MM.1S (cell line): ENCODE results near the gene NUP85.
"Not testable (repeated sequence)": the region's sequence is repeated elsewhere in the genome, so short reads cannot be mapped to it uniquely, and the experiment has no call there.

ENCODE experiments used
- DNase-seq: peaks from one replicate; pipeline ENCODE4 v3.0.0-alpha.2; 2015
- H2AFZ ChIP-seq: fragments of 300-600 bp; sonication (generic); 2 replicates; pipeline ENCODE4 v1.6.0; 2016; ENCODE audit warnings: antibody characterized with exemption, low read length
- H3F3A ChIP-seq: fragments of 300-600 bp; sonication (generic); 2 replicates; pipeline ENCODE4 v1.6.1; 2016; ENCODE audit warnings: mild to moderate bottlenecking, antibody characterized with exemption, low read length, moderate library complexity, mixed read lengths; ENCODE audit not compliant: insufficient read depth
- H3K27ac ChIP-seq: fragments of 300-600 bp; sonication (generic); 2 replicates; pipeline ENCODE4 v1.5.1; 2016; ENCODE audit warnings: mild to moderate bottlenecking, low read length
- H3K27me3 ChIP-seq: fragments of 300-600 bp; sonication (generic); replicated peaks from 2 replicates; pipeline ENCODE4 v1.6.0; 2016; ENCODE audit warnings: low read length; ENCODE audit not compliant: insufficient read depth
- H3K36me3 ChIP-seq: fragments of 300-600 bp; sonication (generic); replicated peaks from 2 replicates; pipeline ENCODE4 v1.6.1; 2016; ENCODE audit warnings: mild to moderate bottlenecking, low read length, mixed read lengths; ENCODE audit not compliant: insufficient read depth
- H3K4me1 ChIP-seq: fragments of 300-600 bp; sonication (generic); 2 replicates; pipeline ENCODE4 v1.6.1; 2016; ENCODE audit warnings: low read length, mixed read lengths
- H3K4me2 ChIP-seq: fragments of 300-600 bp; sonication (generic); 2 replicates; pipeline ENCODE4 v1.6.0; 2016; ENCODE audit warnings: low read depth, low read length
- H3K4me3 ChIP-seq: fragments of 300-600 bp; sonication (generic); 2 replicates; pipeline ENCODE4 v1.5.1; 2016; ENCODE audit warnings: low read length, mixed read lengths
- H3K79me2 ChIP-seq: fragments of 300-600 bp; sonication (generic); 2 replicates; pipeline ENCODE4 v1.6.1; 2016; ENCODE audit warnings: mixed run types, low read length, mixed read lengths
- H3K9ac ChIP-seq: fragments of 300-600 bp; sonication (generic); 2 replicates; pipeline ENCODE4 v1.6.1; 2016; ENCODE audit warnings: low read length, mixed read lengths
- H3K9me2 ChIP-seq: fragments of 300-600 bp; sonication (generic); replicated peaks from 2 replicates; pipeline ENCODE4 v1.6.1; 2016; ENCODE audit warnings: mild to moderate bottlenecking, low read length, mixed read lengths; ENCODE audit not compliant: insufficient read depth
- H3K9me3 ChIP-seq: fragments of 300-600 bp; sonication (generic); replicated peaks from 2 replicates; pipeline ENCODE4 v1.6.1; 2016; ENCODE audit warnings: mild to moderate bottlenecking, low read length, mixed read lengths; ENCODE audit not compliant: insufficient read depth
- H4K20me1 ChIP-seq: fragments of 300-600 bp; sonication (generic); 2 replicates; pipeline ENCODE4 v1.6.1; 2016; ENCODE audit warnings: mild to moderate bottlenecking, low read length, moderate library complexity, mixed read lengths; ENCODE audit not compliant: insufficient read depth
- CTCF ChIP-seq: fragments of 300-600 bp; sonication (generic); IDR thresholded peaks from 2 replicates; pipeline ENCODE4 v1.5.1; 2016; ENCODE audit warnings: antibody characterized with exemption, low read length, mixed read lengths
- EZH2 ChIP-seq: fragments of 300-600 bp; sonication (generic); optimal IDR thresholded peaks from 2 replicates; pipeline ENCODE3; 2017; ENCODE audit warnings: low read depth, mild to moderate bottlenecking, antibody characterized with exemption, low read length, mixed read lengths
- EZH2phosphoT487 ChIP-seq: fragments of 300-600 bp; sonication (generic); IDR thresholded peaks from 2 replicates; pipeline ENCODE4 v1.6.1; 2018; ENCODE audit warnings: antibody characterized with exemption, low read length

Gene NUP85

DNA sequence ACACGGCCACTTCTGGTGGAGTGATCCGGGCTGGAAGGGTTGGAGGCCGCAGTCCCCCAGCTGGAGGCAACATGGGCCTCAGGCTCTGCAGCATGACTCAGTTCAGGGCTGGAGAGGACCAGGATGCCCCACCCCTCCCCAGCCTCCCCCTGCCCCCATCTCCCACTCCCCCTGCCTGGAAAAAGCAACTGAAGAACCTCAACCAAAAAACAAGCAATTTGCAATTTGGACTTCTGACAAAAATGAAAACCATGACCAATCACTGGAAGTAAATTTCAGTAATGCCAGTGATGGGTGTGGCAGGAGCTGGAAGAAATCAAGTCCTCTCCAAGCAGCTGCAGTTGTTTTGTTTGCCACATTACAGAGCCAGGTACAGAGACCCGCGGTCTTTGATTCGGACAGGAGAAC, 72.2 kb downstream of the NUP85 start:
- no peak overlapping the region for H2AFZ ChIP-seq
- H4K20me1 ChIP-seq, result no peaks in the 10 kb centered on the region
- H3K36me3 ChIP-seq, result no peaks in the 10 kb centered on the region
- no peak overlapping the region for H3K4me2 ChIP-seq
- no peak for DNase-seq
- H3K79me2 ChIP-seq, result peaks cover 19% of the 10 kb centered on the region
- no peaks in the 10 kb centered on the region for H3K27me3 ChIP-seq
- H3K9me2 ChIP-seq, result no peaks in the 10 kb centered on the region
- peaks cover 17% of the 10 kb centered on the region for H3F3A ChIP-seq
- no peak overlapping the region for H3K27ac ChIP-seq
- H3K9ac ChIP-seq, result no peak overlapping the region
- H3K9me3 ChIP-seq, result no peaks in the 10 kb centered on the region
- peaks cover under 1% of the 10 kb centered on the region; the same call in 1 of the 2 replicates for H3K4me1 ChIP-seq
- no peak for TF ChIP-seq EZH2
- TF ChIP-seq CTCF, result no peak
- no peak for TF ChIP-seq EZH2phosphoT487
- H3K4me3 ChIP-seq, result no peak overlapping the region

DNA sequence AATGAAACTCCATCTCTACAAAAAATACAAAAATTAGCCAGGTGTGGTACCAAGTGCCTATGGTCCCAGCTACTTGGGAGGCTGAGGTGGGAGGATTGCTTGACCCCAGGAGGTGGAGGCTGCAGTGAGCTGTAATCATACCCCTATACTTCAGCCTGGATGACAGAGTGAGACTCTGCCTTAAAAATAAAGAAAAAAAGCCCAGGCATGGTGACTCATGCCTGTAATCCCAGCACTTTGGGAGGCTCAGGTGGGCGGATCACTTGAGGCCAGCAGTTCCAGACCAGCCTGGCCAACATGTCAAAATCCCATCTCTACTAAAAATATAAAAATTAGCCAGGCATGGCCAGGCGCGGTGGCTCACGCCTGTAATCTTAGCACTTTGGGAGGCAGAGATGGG, 74.7 kb downstream of the NUP85 start:
- H3K27me3 ChIP-seq, H2AFZ ChIP-seq, H3K27ac ChIP-seq, H3K36me3 ChIP-seq, H3K9ac ChIP-seq, H3K9me2 ChIP-seq, H3F3A ChIP-seq, H3K4me3 ChIP-seq, H3K9me3 ChIP-seq, H4K20me1 ChIP-seq, H3K4me1 ChIP-seq, H3K4me2 ChIP-seq, DNase-seq: not testable (repeated sequence)
- peaks cover 25% of the 10 kb centered on the region for H3K79me2 ChIP-seq

GRCh38 chr17:75285123-75285522, 79.6 kb downstream of the NUP85 start:
- no peaks in the 10 kb centered on the region for H3K27me3 ChIP-seq
- H3K4me2 ChIP-seq, result no peak overlapping the region
- no peak overlapping the region for H2AFZ ChIP-seq
- H3K9ac ChIP-seq, result no peak overlapping the region
- TF ChIP-seq EZH2phosphoT487, result no peak
- TF ChIP-seq EZH2, result no peak
- no peak for TF ChIP-seq CTCF
- H4K20me1 ChIP-seq, result no peaks in the 10 kb centered on the region
- peaks cover 48% of the 10 kb centered on the region for H3K79me2 ChIP-seq
- H3F3A ChIP-seq, result peaks cover 12% of the 10 kb centered on the region; the same call in 1 of the 2 replicates
- DNase-seq, result no peak
- no peak overlapping the region for H3K27ac ChIP-seq
- no peaks in the 10 kb centered on the region for H3K9me3 ChIP-seq
- no peak overlapping the region for H3K4me3 ChIP-seq
- 0 out of 2 replicates have a peak, but pooled peaks cover 5% of the 10 kb centered on the region for H3K4me1 ChIP-seq
- H3K36me3 ChIP-seq, result peaks cover 11% of the 10 kb centered on the region; the same call in 1 of the 2 replicates
- H3K9me2 ChIP-seq, result no peaks in the 10 kb centered on the region
